ENCODE results near the gene YIPF4. TPM values are rescaled to one million over a fixed set of nuclear protein-coding genes. Genes with fewer than 3 reads are reported as not detected.

The YIPF4 gene
- total RNA-seq, 1 experiment from 2014 or later, result 23.0 TPM

DNA sequence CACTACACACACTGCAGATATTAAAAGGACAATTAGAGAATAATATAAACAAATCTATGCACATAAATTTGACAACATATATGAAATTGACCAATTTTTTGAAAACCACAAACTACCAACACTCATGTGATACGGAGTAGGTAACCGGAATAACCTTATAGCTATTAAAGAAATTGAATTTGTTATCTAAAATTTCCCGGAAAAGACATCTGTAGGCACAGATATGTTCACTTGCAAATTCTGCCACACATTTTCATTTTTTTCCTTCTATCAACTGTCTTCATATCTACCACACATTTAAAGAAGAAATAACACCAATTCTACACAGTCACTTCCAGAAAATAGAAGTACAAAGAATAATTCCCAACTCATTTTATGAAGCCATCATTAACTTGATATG, 35.4 kb upstream of the YIPF4 start:
- POLR2A ChIA-PET, result no interaction called here
- H3K36me3 Mint-ChIP-seq, result no peaks in the 10 kb centered on the region
- CTCF ChIA-PET, result no interaction called here

DNA sequence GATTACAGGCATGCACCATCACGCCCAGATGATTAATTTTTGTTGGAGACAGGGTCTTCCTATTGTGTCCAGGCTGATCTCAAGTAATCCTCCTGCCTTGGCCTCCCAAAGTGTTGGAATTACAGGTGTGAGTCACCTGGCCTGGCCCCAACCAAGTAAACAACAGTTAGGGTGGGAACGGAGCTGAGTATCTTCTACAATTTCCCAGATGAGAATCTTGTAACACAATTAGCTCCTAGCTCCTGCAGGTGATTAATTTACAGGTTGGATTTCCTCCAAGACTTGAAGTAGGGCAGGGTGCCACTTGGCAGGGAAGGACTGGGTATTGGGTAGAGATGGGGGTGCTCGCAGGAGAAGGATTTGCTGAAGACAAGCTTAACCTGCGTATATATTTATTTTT, 30.8 kb upstream of the YIPF4 start:
- no peaks in the 10 kb centered on the region for H3K9me3 Mint-ChIP-seq
- DNase-seq (ENCODE audit: low spot score), result no peak
- POLR2A ChIA-PET, result no interaction called here
- no peak overlapping the region for H3K27ac Mint-ChIP-seq
- H3K27me3 Mint-ChIP-seq (ENCODE audit: low read depth), result peaks cover 2% of the 10 kb centered on the region; the same call in 1 of the 2 replicates
- H3K4me3 Mint-ChIP-seq, result no peak overlapping the region
- no peaks in the 10 kb centered on the region for H3K36me3 Mint-ChIP-seq
- CTCF ChIA-PET, result no interaction called here
- no peak for ATAC-seq
- no peaks in the 10 kb centered on the region for H3K4me1 Mint-ChIP-seq
- TF ChIP-seq, protein P1, sequence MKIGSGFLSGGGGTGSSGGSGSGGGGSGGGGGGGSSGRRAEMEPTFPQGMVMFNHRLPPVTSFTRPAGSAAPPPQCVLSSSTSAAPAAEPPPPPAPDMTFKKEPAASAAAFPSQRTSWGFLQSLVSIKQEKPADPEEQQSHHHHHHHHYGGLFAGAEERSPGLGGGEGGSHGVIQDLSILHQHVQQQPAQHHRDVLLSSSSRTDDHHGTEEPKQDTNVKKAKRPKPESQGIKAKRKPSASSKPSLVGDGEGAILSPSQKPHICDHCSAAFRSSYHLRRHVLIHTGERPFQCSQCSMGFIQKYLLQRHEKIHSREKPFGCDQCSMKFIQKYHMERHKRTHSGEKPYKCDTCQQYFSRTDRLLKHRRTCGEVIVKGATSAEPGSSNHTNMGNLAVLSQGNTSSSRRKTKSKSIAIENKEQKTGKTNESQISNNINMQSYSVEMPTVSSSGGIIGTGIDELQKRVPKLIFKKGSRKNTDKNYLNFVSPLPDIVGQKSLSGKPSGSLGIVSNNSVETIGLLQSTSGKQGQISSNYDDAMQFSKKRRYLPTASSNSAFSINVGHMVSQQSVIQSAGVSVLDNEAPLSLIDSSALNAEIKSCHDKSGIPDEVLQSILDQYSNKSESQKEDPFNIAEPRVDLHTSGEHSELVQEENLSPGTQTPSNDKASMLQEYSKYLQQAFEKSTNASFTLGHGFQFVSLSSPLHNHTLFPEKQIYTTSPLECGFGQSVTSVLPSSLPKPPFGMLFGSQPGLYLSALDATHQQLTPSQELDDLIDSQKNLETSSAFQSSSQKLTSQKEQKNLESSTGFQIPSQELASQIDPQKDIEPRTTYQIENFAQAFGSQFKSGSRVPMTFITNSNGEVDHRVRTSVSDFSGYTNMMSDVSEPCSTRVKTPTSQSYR (CRISPR knock-in tag; IDR thresholded peaks at IDR 0.05), result no peak
- TF ChIP-seq, protein P2, sequence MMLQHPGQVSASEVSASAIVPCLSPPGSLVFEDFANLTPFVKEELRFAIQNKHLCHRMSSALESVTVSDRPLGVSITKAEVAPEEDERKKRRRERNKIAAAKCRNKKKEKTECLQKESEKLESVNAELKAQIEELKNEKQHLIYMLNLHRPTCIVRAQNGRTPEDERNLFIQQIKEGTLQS (CRISPR knock-in tag; conservative IDR thresholded peaks at IDR 0.05), result no peak
- TF ChIP-seq, protein P3, sequence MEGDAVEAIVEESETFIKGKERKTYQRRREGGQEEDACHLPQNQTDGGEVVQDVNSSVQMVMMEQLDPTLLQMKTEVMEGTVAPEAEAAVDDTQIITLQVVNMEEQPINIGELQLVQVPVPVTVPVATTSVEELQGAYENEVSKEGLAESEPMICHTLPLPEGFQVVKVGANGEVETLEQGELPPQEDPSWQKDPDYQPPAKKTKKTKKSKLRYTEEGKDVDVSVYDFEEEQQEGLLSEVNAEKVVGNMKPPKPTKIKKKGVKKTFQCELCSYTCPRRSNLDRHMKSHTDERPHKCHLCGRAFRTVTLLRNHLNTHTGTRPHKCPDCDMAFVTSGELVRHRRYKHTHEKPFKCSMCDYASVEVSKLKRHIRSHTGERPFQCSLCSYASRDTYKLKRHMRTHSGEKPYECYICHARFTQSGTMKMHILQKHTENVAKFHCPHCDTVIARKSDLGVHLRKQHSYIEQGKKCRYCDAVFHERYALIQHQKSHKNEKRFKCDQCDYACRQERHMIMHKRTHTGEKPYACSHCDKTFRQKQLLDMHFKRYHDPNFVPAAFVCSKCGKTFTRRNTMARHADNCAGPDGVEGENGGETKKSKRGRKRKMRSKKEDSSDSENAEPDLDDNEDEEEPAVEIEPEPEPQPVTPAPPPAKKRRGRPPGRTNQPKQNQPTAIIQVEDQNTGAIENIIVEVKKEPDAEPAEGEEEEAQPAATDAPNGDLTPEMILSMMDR (IDR thresholded peaks at IDR 0.05), result no peak
- TF ChIP-seq FOXP1 (CRISPR knock-in tag; IDR thresholded peaks at IDR 0.05; ENCODE audit: borderline replicate concordance) (no peak), FOXJ3 (CRISPR knock-in tag; IDR thresholded peaks at IDR 0.05; ENCODE audit: borderline replicate concordance) (no peak), SMAD4 (CRISPR knock-in tag; IDR thresholded peaks at IDR 0.05) (no peak), ZNF138 (CRISPR knock-in tag; conservative IDR thresholded peaks at IDR 0.05) (no peak), GTF2I (CRISPR knock-in tag; conservative IDR thresholded peaks at IDR 0.05) (no peak), ZNF263 (CRISPR knock-in tag; IDR thresholded peaks at IDR 0.05; ENCODE audit: low read depth) (no peak), ELF4 (CRISPR knock-in tag; IDR thresholded peaks at IDR 0.05; ENCODE audit: low read depth) (no peak), MXD4 (CRISPR knock-in tag; IDR thresholded peaks at IDR 0.05; ENCODE audit: borderline replicate concordance) (no peak), NR3C1 (CRISPR knock-in tag; conservative IDR thresholded peaks at IDR 0.05; ENCODE audit: low read depth) (no peak), TP53 (CRISPR knock-in tag; IDR thresholded peaks at IDR 0.05) (no peak)
- TF ChIP-seq, protein P4, sequence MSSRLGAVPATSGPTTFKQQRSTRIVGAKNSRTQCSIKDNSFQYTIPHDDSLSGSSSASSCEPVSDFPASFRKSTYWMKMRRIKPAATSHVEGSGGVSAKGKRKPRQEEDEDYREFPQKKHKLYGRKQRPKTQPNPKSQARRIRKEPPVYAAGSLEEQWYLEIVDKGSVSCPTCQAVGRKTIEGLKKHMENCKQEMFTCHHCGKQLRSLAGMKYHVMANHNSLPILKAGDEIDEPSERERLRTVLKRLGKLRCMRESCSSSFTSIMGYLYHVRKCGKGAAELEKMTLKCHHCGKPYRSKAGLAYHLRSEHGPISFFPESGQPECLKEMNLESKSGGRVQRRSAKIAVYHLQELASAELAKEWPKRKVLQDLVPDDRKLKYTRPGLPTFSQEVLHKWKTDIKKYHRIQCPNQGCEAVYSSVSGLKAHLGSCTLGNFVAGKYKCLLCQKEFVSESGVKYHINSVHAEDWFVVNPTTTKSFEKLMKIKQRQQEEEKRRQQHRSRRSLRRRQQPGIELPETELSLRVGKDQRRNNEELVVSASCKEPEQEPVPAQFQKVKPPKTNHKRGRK (CRISPR knock-in tag; IDR thresholded peaks at IDR 0.05; ENCODE audit: borderline replicate concordance), result no peak
- TF ChIP-seq, protein P5, sequence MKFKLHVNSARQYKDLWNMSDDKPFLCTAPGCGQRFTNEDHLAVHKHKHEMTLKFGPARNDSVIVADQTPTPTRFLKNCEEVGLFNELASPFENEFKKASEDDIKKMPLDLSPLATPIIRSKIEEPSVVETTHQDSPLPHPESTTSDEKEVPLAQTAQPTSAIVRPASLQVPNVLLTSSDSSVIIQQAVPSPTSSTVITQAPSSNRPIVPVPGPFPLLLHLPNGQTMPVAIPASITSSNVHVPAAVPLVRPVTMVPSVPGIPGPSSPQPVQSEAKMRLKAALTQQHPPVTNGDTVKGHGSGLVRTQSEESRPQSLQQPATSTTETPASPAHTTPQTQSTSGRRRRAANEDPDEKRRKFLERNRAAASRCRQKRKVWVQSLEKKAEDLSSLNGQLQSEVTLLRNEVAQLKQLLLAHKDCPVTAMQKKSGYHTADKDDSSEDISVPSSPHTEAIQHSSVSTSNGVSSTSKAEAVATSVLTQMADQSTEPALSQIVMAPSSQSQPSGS (CRISPR knock-in tag; IDR thresholded peaks at IDR 0.05; ENCODE audit: borderline replicate concordance, low read depth), result no peak
- TF ChIP-seq, protein P6, sequence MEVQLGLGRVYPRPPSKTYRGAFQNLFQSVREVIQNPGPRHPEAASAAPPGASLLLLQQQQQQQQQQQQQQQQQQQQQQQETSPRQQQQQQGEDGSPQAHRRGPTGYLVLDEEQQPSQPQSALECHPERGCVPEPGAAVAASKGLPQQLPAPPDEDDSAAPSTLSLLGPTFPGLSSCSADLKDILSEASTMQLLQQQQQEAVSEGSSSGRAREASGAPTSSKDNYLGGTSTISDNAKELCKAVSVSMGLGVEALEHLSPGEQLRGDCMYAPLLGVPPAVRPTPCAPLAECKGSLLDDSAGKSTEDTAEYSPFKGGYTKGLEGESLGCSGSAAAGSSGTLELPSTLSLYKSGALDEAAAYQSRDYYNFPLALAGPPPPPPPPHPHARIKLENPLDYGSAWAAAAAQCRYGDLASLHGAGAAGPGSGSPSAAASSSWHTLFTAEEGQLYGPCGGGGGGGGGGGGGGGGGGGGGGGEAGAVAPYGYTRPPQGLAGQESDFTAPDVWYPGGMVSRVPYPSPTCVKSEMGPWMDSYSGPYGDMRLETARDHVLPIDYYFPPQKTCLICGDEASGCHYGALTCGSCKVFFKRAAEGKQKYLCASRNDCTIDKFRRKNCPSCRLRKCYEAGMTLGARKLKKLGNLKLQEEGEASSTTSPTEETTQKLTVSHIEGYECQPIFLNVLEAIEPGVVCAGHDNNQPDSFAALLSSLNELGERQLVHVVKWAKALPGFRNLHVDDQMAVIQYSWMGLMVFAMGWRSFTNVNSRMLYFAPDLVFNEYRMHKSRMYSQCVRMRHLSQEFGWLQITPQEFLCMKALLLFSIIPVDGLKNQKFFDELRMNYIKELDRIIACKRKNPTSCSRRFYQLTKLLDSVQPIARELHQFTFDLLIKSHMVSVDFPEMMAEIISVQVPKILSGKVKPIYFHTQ (CRISPR knock-in tag; IDR thresholded peaks at IDR 0.05), result no peak
- TF ChIP-seq, protein P7, sequence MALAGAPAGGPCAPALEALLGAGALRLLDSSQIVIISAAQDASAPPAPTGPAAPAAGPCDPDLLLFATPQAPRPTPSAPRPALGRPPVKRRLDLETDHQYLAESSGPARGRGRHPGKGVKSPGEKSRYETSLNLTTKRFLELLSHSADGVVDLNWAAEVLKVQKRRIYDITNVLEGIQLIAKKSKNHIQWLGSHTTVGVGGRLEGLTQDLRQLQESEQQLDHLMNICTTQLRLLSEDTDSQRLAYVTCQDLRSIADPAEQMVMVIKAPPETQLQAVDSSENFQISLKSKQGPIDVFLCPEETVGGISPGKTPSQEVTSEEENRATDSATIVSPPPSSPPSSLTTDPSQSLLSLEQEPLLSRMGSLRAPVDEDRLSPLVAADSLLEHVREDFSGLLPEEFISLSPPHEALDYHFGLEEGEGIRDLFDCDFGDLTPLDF (CRISPR knock-in tag; IDR thresholded peaks at IDR 0.05), result no peak

More for the DNA sequence above, 35.4 kb upstream of the YIPF4 start:
- no peak for ATAC-seq
- Mint-ChIP-seq H3K4me3 (no peak overlapping the region), H3K4me1 (peaks cover 7% of the 10 kb centered on the region), H3K27ac (no peak overlapping the region), H3K9me3 (no peaks in the 10 kb centered on the region), H3K27me3 (ENCODE audit: low read depth) (peaks cover 2% of the 10 kb centered on the region; the same call in 1 of the 2 replicates)
- no peak for DNase-seq (ENCODE audit: low spot score)
- TF ChIP-seq, protein P5 (CRISPR knock-in tag; IDR thresholded peaks at IDR 0.05; ENCODE audit: borderline replicate concordance, low read depth), result no peak
- TF ChIP-seq NFE2L1 (CRISPR knock-in tag; IDR thresholded peaks at IDR 0.05), result no peak
- TF ChIP-seq SOX15 (CRISPR knock-in tag; IDR thresholded peaks at IDR 0.05), result no peak
- no peak for TF ChIP-seq ELF4 (CRISPR knock-in tag; IDR thresholded peaks at IDR 0.05; ENCODE audit: low read depth)
